ENCODE measurements around the gene ST3GAL4.

- TF ChIP-seq EP300 (IDR thresholded peaks at IDR 0.05) (no peak), POLR2A (IDR thresholded peaks at IDR 0.05) (no peak)
These were observed 24.2 kb upstream of the ST3GAL4 start for GRCh38 chr11:126331286-126331685.
